ENCODE data around the gene PPP2R2C.

The PPP2R2C gene

GRCh38 chr4:6282314-6282771 is 190.1 kb downstream of the PPP2R2C start:
- no peak for DNase-seq (ENCODE audit: low spot score)

GRCh38 chr4:6281436-6282313 is 190.7 kb downstream of the PPP2R2C start:
- no peak for DNase-seq (ENCODE audit: low spot score)

GRCh38 chr4:6280365-6280996 is 191.9 kb downstream of the PPP2R2C start:
- no peak for DNase-seq (ENCODE audit: low spot score)

GRCh38 chr4:6279582-6280289 is 192.7 kb downstream of the PPP2R2C start:
- DNase-seq (ENCODE audit: low spot score): no peak

GRCh38 chr4:6278801-6279197 is 193.6 kb downstream of the PPP2R2C start:
- no peak for DNase-seq (ENCODE audit: low spot score)

GRCh38 chr4:6277935-6278800 is 194.2 kb downstream of the PPP2R2C start:
- no peak for DNase-seq (ENCODE audit: low spot score)

- DNase-seq (ENCODE audit: low spot score): no peak
Measured at GRCh38 chr4:6277139-6277802, 195.1 kb downstream of the PPP2R2C start.

- DNase-seq (ENCODE audit: low spot score): no peak
Measured at GRCh38 chr4:6275898-6276806, 196.3 kb downstream of the PPP2R2C start.

- no peak for DNase-seq (ENCODE audit: low spot score)
Measured at GRCh38 chr4:6275351-6275750, 197.1 kb downstream of the PPP2R2C start.

GRCh38 chr4:6273661-6273990 is 198.8 kb downstream of the PPP2R2C start:
- DNase-seq (ENCODE audit: low spot score): no peak

GRCh38 chr4:6272863-6273660 is 199.4 kb downstream of the PPP2R2C start:
- DNase-seq (ENCODE audit: low spot score): no peak

- DNase-seq (ENCODE audit: low spot score): no peak
Measured at GRCh38 chr4:6271701-6272465, 200.5 kb downstream of the PPP2R2C start.

GRCh38 chr4:6271206-6271605 is 201.2 kb downstream of the PPP2R2C start:
- DNase-seq (ENCODE audit: low spot score): no peak

GRCh38 chr4:6270636-6271121 is 201.7 kb downstream of the PPP2R2C start:
- DNase-seq (ENCODE audit: low spot score): no peak
